GM12865 (cell line): ENCODE data around the gene ERAS.

Source experiments
- DNase-seq: peaks from one replicate; pipeline ENCODE4 v3.0.0; 2010; ENCODE audit warnings: low read depth
- H3K4me3 ChIP-seq: 2 replicates; pipeline ENCODE4 v1.5.1; 2011; ENCODE audit warnings: mild to moderate bottlenecking, low read depth, low read length, control low read depth
- CTCF ChIP-seq: IDR thresholded peaks from 2 replicates; pipeline ENCODE4 v1.5.1; 2011; ENCODE audit warnings: low read length, control low read depth, low read depth, inconsistent platforms; ENCODE audit not compliant: insufficient read depth; ENCODE audit errors: missing control alignments

The ERAS gene

DNA sequence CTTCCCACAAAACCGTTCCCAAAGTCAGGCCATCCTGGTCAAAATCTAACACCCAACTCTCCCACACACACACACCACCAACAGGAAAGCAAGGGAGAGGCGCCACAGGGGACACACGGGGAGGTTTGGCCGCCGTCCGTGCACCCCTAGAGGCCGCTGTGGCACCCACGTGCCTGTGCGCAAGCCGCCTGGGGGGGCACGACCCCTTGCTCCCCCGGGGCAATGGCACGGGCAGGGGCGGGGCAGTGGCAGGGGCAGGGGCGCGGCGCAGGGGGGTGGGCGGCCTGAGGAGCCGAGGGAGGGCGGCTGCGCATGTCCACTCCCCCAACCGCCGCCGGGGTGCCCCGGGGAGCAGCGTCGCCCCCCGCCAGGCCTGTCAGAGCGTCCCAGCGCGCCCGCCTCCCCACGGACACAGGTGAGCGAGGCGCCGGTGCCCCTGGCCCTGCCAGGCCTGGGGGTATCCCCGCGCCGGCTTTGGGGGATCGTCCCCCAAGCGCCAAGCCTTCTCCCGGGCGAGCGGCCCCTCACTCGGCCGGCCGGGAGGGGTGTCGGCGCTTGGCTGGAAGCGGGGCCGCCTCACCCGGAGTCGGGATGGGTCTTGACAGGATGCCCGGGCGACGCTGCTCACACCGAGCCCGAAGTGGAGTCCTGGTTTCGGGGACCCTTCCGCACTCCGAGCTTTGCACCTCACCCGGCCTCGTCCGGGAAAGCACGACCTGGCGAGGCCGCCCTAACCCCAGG lies at the start of gene ERAS:
Gene ERAS, plus strand, starts transcription at position 379 of the 741 bp plus-strand sequence. CDS start 2,611 bp downstream, outside the sequence.
- peak; percentile 26 for TF ChIP-seq CTCF
- DNase-seq: peak; percentile 15
- H3K4me3 ChIP-seq: no peak within 1 kb of the TSS

DNA sequence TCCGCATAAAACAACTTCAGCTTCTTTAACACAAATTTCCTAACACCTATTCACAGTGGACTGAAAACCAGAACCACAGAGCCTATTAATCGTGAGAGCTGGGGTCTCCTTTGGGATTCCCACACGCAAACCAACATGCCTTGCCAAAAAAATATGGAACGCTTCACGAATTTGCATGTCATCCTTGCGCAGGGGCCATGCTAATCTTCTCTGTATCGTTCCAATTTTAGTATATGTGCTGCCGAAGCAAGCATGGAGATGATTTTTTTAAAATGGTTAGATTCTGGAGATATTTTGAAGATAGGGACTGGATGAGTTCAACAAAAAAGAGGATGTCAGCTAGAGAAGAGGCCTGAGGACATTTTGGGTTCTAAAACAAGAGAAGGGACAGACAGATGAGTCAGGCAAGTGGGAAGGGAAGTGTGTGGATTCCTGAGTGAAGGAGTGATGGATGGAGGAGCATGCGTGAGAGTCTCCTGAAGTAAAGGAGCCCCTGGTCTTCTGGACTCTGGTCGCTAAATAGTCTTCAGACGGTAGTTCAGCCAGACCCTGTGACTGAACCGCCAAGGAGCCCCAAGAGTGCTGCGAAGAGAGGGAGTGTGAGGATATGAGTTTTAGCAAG lies 49.4 kb upstream of the ERAS start:
- DNase-seq: no peak

GRCh38 chrX:48779399-48779798 lies 46.9 kb upstream of the ERAS start:
- no peak for TF ChIP-seq CTCF
- DNase-seq: no peak
- H3K4me3 ChIP-seq: no peak overlapping the region

More for the DNA sequence above, 49.4 kb upstream of the ERAS start:
- H3K4me3 ChIP-seq: no peak overlapping the region
- TF ChIP-seq CTCF: no peak

DNA sequence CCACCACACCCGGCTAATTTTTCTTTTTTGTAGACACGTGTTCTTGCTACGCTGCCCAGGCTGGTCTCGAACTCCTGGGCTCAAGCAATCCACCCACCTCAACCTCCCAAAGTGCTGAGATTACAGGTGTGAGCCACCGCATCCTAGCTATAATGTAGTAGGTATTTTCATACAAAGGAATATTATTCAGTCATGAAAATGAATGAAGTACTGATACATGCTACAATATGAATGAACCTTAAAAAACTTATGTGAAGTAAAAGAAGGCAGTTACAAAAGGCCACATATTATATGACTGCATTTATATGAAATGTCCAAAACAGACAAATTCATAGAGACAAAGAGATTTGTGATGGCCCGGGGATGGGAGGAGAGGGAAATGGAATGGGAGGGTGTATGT lies 44.6 kb upstream of the ERAS start:
- TF ChIP-seq CTCF: no peak
- H3K4me3 ChIP-seq: no peak overlapping the region
- DNase-seq: no peak

- no peak for TF ChIP-seq CTCF
- no peak overlapping the region for H3K4me3 ChIP-seq
- no peak for DNase-seq
Measured at GRCh38 chrX:48782216-48782615, 44.1 kb upstream of the ERAS start.

DNA sequence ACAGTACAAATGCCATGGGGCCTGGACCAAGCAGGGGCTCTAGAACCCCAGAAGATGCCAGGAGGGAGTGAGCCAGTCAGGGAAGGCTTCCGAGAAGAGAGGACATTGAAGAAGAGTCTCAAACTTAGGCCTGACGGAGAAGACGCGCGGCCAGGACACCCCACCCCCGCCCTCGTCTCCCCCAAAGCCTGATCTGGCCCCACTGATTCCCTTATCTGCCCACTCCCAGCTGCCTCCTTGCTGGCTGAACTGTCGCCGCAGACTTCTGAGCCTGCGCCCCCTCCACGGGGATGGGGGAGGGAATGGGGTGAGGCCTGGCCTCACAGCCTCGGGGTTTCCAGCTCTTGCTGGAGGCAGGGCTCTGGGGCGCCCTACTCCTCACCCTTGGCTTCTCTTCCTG lies 43.5 kb upstream of the ERAS start:
- no peak for TF ChIP-seq CTCF
- no peak overlapping the region for H3K4me3 ChIP-seq
- no peak for DNase-seq
